Activated CD4-positive, alpha-beta memory T cell treated with anti-CD3 and anti-CD28 coated beads, Interleukin-2, amount 10 ng/mL, durations not matched to agents 7 days and 5 days (primary cell): Measurements from ENCODE around the gene STX8. TPM values are rescaled to one million over a fixed set of nuclear protein-coding genes. Genes with fewer than 3 reads are reported as not detected.

Source experiments
- CTCF ChIA-PET: fragments of 350-600 bp; sonication (Branson Sonifier 250); formaldehyde crosslinking; loops from one replicate; lab custom pipeline; 2021; ENCODE audit warnings: antibody characterized with exemption, inconsistent platforms; lab: Charles Lee
- POLR2A ChIA-PET: fragments of 350-600 bp; sonication (Branson Sonifier 250); formaldehyde crosslinking; loops from one replicate; lab custom pipeline; 2021; ENCODE audit warnings: antibody characterized with exemption; lab: Charles Lee
- DNase-seq: peaks from one replicate; pipeline ENCODE4 v3.0.0-alpha.2; 2020
- H3K27ac Mint-ChIP-seq: one replicate; pipeline ENCODE4 v1.8.0; 2021; ENCODE audit warnings: mild to moderate bottlenecking, mixed read lengths
- H3K27me3 Mint-ChIP-seq: one replicate; pipeline ENCODE4 v1.8.0; 2021; ENCODE audit warnings: mixed read lengths
- H3K36me3 Mint-ChIP-seq: one replicate; pipeline ENCODE4 v1.8.0; 2021; ENCODE audit warnings: low read depth, mixed read lengths
- H3K4me1 Mint-ChIP-seq: one replicate; pipeline ENCODE4 v1.8.0; 2021; ENCODE audit warnings: mixed read lengths
- H3K4me3 Mint-ChIP-seq: one replicate; pipeline ENCODE4 v1.8.0; 2021; ENCODE audit warnings: mild to moderate bottlenecking, mixed read lengths
- H3K9me3 Mint-ChIP-seq: one replicate; pipeline ENCODE4 v1.8.0; 2021; ENCODE audit warnings: mixed read lengths
- total RNA-seq, 2 experiments: library from RNA; stranded (reverse); gene quantifications; one replicate each; pipeline ENCODE4 v1.2.3, GENCODE V29; 2021

STX8 gene
- total RNA-seq, 2 experiments from 2014 or later = 76.6 to 76.7 TPM

- CTCF ChIA-PET = no interaction called here
- POLR2A ChIA-PET = no interaction called here
- no peak for DNase-seq
- Mint-ChIP-seq H3K27ac (no peak overlapping the region), H3K4me1 (no peaks in the 10 kb centered on the region), H3K36me3 (no peaks in the 10 kb centered on the region), H3K27me3 (no peaks in the 10 kb centered on the region), H3K4me3 (no peak overlapping the region), H3K9me3 (no peaks in the 10 kb centered on the region)
Measured at GRCh38 chr17:9421525-9421924, 154.1 kb downstream of the STX8 start.

- Mint-ChIP-seq H3K27me3 (no peaks in the 10 kb centered on the region), H3K27ac (no peak overlapping the region), H3K9me3 (no peaks in the 10 kb centered on the region), H3K36me3 (no peaks in the 10 kb centered on the region), H3K4me1 (no peaks in the 10 kb centered on the region), H3K4me3 (no peak overlapping the region)
- POLR2A ChIA-PET = no interaction called here
- CTCF ChIA-PET = no interaction called here
- no peak for DNase-seq
Measured at GRCh38 chr17:9419932-9420453, 155.6 kb downstream of the STX8 start.

- no peak overlapping the region for H3K27ac Mint-ChIP-seq
- no peak for DNase-seq
- no peak overlapping the region for H3K4me3 Mint-ChIP-seq
- no peaks in the 10 kb centered on the region for H3K4me1 Mint-ChIP-seq
- ChIA-PET CTCF (no interaction called here), POLR2A (no interaction called here)
- no peaks in the 10 kb centered on the region for H3K9me3 Mint-ChIP-seq
- H3K27me3 Mint-ChIP-seq = no peaks in the 10 kb centered on the region
- H3K36me3 Mint-ChIP-seq = no peaks in the 10 kb centered on the region
Measured at GRCh38 chr17:9414471-9414870, 161.1 kb downstream of the STX8 start.

GRCh38 chr17:9410737-9411136, 164.9 kb downstream of the STX8 start:
- Mint-ChIP-seq H3K27me3 (no peaks in the 10 kb centered on the region), H3K9me3 (no peaks in the 10 kb centered on the region), H3K4me1 (no peaks in the 10 kb centered on the region), H3K36me3 (no peaks in the 10 kb centered on the region), H3K27ac (no peak overlapping the region), H3K4me3 (no peak overlapping the region)
- CTCF ChIA-PET = no interaction called here
- POLR2A ChIA-PET = no interaction called here
- DNase-seq = no peak

GRCh38 chr17:9410301-9410700, 165.3 kb downstream of the STX8 start:
- H3K27me3 Mint-ChIP-seq = no peaks in the 10 kb centered on the region
- H3K9me3 Mint-ChIP-seq = no peaks in the 10 kb centered on the region
- H3K4me3 Mint-ChIP-seq = no peak overlapping the region
- no peak overlapping the region for H3K27ac Mint-ChIP-seq
- CTCF ChIA-PET = no interaction called here
- H3K4me1 Mint-ChIP-seq = no peaks in the 10 kb centered on the region
- H3K36me3 Mint-ChIP-seq = no peaks in the 10 kb centered on the region
- no peak for DNase-seq
- POLR2A ChIA-PET = no interaction called here

GRCh38 chr17:9409878-9410277, 165.7 kb downstream of the STX8 start:
- no peaks in the 10 kb centered on the region for H3K4me1 Mint-ChIP-seq
- CTCF ChIA-PET = no interaction called here

GRCh38 chr17:9408868-9409829, 166.5 kb downstream of the STX8 start:
- ChIA-PET POLR2A (no interaction called here), CTCF (no interaction called here)
- H3K36me3 Mint-ChIP-seq = no peaks in the 10 kb centered on the region
- H3K27me3 Mint-ChIP-seq = no peaks in the 10 kb centered on the region
- no peak for DNase-seq
- H3K4me1 Mint-ChIP-seq = no peaks in the 10 kb centered on the region
- H3K4me3 Mint-ChIP-seq = no peak overlapping the region
- H3K27ac Mint-ChIP-seq = no peak overlapping the region
- no peaks in the 10 kb centered on the region for H3K9me3 Mint-ChIP-seq

More at GRCh38 chr17:9409878-9410277, 165.7 kb downstream of the STX8 start:
- POLR2A ChIA-PET = no interaction called here
- DNase-seq = no peak
- Mint-ChIP-seq H3K27me3 (no peaks in the 10 kb centered on the region), H3K27ac (no peak overlapping the region), H3K36me3 (no peaks in the 10 kb centered on the region), H3K9me3 (no peaks in the 10 kb centered on the region), H3K4me3 (no peak overlapping the region)

- H3K27ac Mint-ChIP-seq = no peak overlapping the region
- no peaks in the 10 kb centered on the region for H3K4me1 Mint-ChIP-seq
- H3K4me3 Mint-ChIP-seq = no peak overlapping the region
- H3K9me3 Mint-ChIP-seq = no peaks in the 10 kb centered on the region
- no peak for DNase-seq
- no peaks in the 10 kb centered on the region for H3K36me3 Mint-ChIP-seq
- ChIA-PET CTCF (no interaction called here), POLR2A (no interaction called here)
- H3K27me3 Mint-ChIP-seq = no peaks in the 10 kb centered on the region
Measured at GRCh38 chr17:9408381-9408780, 167.2 kb downstream of the STX8 start.

GRCh38 chr17:9406046-9406606, 169.5 kb downstream of the STX8 start:
- H3K27ac Mint-ChIP-seq = no peak overlapping the region
- H3K4me3 Mint-ChIP-seq = no peak overlapping the region
- POLR2A ChIA-PET = no interaction called here
- H3K36me3 Mint-ChIP-seq = no peaks in the 10 kb centered on the region
- no peaks in the 10 kb centered on the region for H3K9me3 Mint-ChIP-seq
- CTCF ChIA-PET = no interaction called here
- DNase-seq = no peak
- H3K4me1 Mint-ChIP-seq = no peaks in the 10 kb centered on the region
- no peaks in the 10 kb centered on the region for H3K27me3 Mint-ChIP-seq

- POLR2A ChIA-PET = no interaction called here
- Mint-ChIP-seq H3K27me3 (no peaks in the 10 kb centered on the region), H3K4me3 (no peak overlapping the region), H3K36me3 (no peaks in the 10 kb centered on the region), H3K4me1 (no peaks in the 10 kb centered on the region), H3K27ac (no peak overlapping the region), H3K9me3 (no peaks in the 10 kb centered on the region)
- CTCF ChIA-PET = interaction anchor here (0.8 to 1.2 kb wide), 2 partner anchors 11 to 74 kb away, joined by 3 to 6 read pairs; no protein-coding TSS in a partner anchor
- DNase-seq = no peak
Measured at GRCh38 chr17:9403257-9403656, 172.4 kb downstream of the STX8 start.

- Mint-ChIP-seq H3K36me3 (no peaks in the 10 kb centered on the region), H3K4me1 (no peaks in the 10 kb centered on the region), H3K9me3 (no peaks in the 10 kb centered on the region), H3K4me3 (no peak overlapping the region), H3K27me3 (no peaks in the 10 kb centered on the region), H3K27ac (no peak overlapping the region)
- ChIA-PET CTCF (interaction anchor here (0.8 to 2.0 kb wide), 4 partner anchors 10 to 119 kb away, joined by 3 to 8 read pairs (median 6); no protein-coding TSS in a partner anchor), POLR2A (no interaction called here)
- DNase-seq = peak; percentile 48
Measured at GRCh38 chr17:9402590-9403199, 172.9 kb downstream of the STX8 start.

- Mint-ChIP-seq H3K27ac (no peak overlapping the region), H3K4me3 (no peak overlapping the region), H3K9me3 (no peaks in the 10 kb centered on the region), H3K4me1 (no peaks in the 10 kb centered on the region), H3K36me3 (no peaks in the 10 kb centered on the region), H3K27me3 (no peaks in the 10 kb centered on the region)
- ChIA-PET POLR2A (no interaction called here), CTCF (interaction anchor here (1.7 to 2.0 kb wide), 3 partner anchors 119 to 154 kb away, joined by 5 to 8 read pairs (median 6); no protein-coding TSS in a partner anchor)
- no peak for DNase-seq
Measured at GRCh38 chr17:9401434-9401833, 174.2 kb downstream of the STX8 start.

GRCh38 chr17:9389111-9389527, 186.5 kb downstream of the STX8 start:
- Mint-ChIP-seq H3K9me3 (peaks cover 16% of the 10 kb centered on the region), H3K4me3 (no peak overlapping the region), H3K36me3 (peaks cover 13% of the 10 kb centered on the region), H3K27ac (no peak overlapping the region), H3K27me3 (no peaks in the 10 kb centered on the region), H3K4me1 (peaks cover 5% of the 10 kb centered on the region)
- ChIA-PET CTCF (no interaction called here), POLR2A (no interaction called here)
- no peak for DNase-seq
